T-helper 1 cell treated with Interleukin-12 subunit alpha and Interleukin-12 subunit beta and Interleukin-4 antibody, amounts not matched to agents 30 μg/mL and 1 μg/mL, for 36 hours (primary cell): ENCODE results near the gene ANKRD13B.

Experiments
- H3K27ac Mint-ChIP-seq: one replicate; pipeline ENCODE4 v1.8.0; 2021; ENCODE audit warnings: mild to moderate bottlenecking, mixed read lengths
- H3K27me3 Mint-ChIP-seq: one replicate; pipeline ENCODE4 v1.8.0; 2021; ENCODE audit warnings: low read depth, mixed read lengths
- H3K36me3 Mint-ChIP-seq: one replicate; pipeline ENCODE4 v1.8.0; 2021; ENCODE audit warnings: low read depth, mixed read lengths
- H3K4me1 Mint-ChIP-seq: one replicate; pipeline ENCODE4 v1.8.0; 2021; ENCODE audit warnings: low read depth, mixed read lengths
- H3K4me3 Mint-ChIP-seq: one replicate; pipeline ENCODE4 v1.8.0; 2021; ENCODE audit warnings: mild to moderate bottlenecking, moderate library complexity, mixed read lengths
- H3K9me3 Mint-ChIP-seq: one replicate; pipeline ENCODE4 v1.8.0; 2021; ENCODE audit warnings: mixed read lengths

The ANKRD13B gene

DNA sequence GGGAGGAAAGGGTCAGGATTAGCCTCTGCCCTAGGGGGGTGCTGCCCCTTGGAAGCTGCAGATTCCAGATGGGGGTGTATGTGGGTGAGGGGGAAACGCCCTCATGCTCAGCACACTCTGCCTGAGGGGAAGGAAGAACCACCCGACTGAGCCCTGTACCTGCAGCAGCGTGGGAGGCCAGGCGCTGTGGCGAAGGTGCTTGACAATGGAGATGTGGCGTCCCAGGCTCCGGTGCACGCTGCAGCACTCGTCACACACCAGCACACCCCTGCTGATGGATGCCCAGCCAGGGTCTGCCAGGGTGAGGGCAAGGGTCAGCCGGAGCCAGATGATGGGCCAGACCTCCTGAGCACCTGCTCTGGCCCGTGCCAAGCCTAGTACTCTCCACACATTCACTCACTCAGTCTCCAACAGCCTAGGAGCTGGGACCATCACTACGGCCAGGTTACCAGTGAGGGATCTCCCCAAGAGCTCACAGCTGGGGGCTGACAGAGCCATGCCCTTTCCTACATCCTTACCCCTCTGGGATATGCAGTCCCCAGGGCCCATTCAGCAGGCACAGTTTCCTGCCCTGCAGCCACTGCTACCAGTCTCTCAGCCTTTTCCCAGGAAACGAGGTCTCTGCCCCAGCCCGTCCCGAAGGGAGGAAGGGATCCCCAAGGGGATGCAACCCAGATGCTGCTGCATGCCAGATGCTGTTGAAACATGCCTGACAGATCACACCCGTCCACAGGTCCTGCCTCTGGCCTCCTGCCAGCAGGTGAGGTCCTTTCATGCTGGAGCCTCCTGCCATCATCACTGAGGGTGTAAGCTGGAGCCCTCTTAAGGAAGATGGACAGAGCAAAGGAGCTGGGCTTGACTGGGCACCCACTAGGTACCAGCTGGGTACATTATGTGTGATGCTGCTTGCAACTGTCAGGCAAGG is 9.3 kb upstream of the ANKRD13B start:
- H3K36me3 Mint-ChIP-seq: peaks cover 14% of the 10 kb centered on the region
- H3K4me3 Mint-ChIP-seq: no peak overlapping the region
- peaks cover 44% of the 10 kb centered on the region for H3K4me1 Mint-ChIP-seq
- no peaks in the 10 kb centered on the region for H3K27me3 Mint-ChIP-seq
- H3K27ac Mint-ChIP-seq: no peak overlapping the region
- H3K9me3 Mint-ChIP-seq: no peaks in the 10 kb centered on the region

DNA sequence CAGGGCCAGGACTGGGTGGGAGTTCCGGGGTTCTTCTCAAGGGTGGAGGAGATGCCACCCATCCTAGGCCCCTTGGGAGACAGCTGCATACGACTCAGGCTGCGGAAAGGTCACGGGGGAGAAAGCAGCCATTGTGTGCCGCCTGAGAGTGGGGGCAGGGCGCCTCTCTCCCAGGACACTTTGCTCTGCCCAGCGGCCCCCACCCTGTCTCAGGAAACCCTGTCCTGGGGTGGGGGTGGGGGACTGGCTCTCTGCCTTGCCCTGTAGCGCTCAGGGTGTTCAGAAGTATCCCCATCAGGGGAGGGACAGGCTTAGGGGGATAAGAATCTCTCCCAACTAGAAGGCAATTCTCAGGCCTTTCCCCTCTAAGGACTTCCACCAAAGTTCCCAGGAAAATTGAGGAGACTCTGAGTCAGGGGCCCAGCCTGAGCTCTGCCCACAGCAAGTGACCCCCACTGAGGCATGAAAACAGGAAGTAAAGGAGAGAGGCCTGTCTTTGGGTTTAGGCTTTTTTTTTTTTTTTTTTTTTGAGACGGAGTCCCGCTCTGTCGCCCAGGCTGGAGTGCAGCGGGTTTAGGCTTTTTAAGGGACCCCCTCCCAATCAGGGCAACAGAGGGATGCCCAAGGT is 8.4 kb upstream of the ANKRD13B start:
- H3K4me3 Mint-ChIP-seq: no peak overlapping the region
- H3K4me1 Mint-ChIP-seq: peaks cover 44% of the 10 kb centered on the region
- peak overlapping the region; percentile 73 for H3K27ac Mint-ChIP-seq
- H3K9me3 Mint-ChIP-seq: no peaks in the 10 kb centered on the region
- H3K36me3 Mint-ChIP-seq: peaks cover 13% of the 10 kb centered on the region
- H3K27me3 Mint-ChIP-seq: no peaks in the 10 kb centered on the region

- peak overlapping the region; percentile 40 for H3K4me3 Mint-ChIP-seq
- H3K4me1 Mint-ChIP-seq: peaks cover 45% of the 10 kb centered on the region
- H3K27ac Mint-ChIP-seq: peak overlapping the region; percentile 45
- no peaks in the 10 kb centered on the region for H3K9me3 Mint-ChIP-seq
- H3K27me3 Mint-ChIP-seq: no peaks in the 10 kb centered on the region
- peaks cover 9% of the 10 kb centered on the region for H3K36me3 Mint-ChIP-seq
Measured at GRCh38 chr17:29585080-29585751, 7.7 kb upstream of the ANKRD13B start.

- Mint-ChIP-seq H3K4me1 (peaks cover 51% of the 10 kb centered on the region), H3K9me3 (no peaks in the 10 kb centered on the region), H3K27ac (no peak overlapping the region), H3K4me3 (peak overlapping the region; percentile 88), H3K27me3 (no peaks in the 10 kb centered on the region), H3K36me3 (peaks cover 5% of the 10 kb centered on the region)
Measured at GRCh38 chr17:29586676-29587469, 6.1 kb upstream of the ANKRD13B start.

DNA sequence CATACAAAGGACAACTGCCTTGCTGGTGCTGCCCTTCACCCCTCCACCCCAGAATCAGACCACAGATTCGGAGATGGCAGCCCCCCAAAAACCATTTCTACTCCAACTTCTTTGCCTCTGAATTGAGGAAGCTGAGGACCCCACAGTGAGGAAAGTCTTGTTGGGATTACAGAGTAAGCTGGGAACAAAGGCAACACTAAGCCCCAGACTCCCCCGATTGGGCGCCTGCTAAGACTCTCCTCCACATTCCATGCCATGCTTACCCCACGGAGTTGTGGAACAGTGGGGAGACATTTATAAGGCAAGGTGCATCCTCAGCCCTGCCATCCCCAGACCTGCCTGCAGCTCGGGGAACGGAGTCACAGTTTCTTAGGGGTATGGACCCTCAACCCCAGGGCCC is 5.3 kb upstream of the ANKRD13B start:
- H3K4me1 Mint-ChIP-seq: peaks cover 54% of the 10 kb centered on the region
- H3K27ac Mint-ChIP-seq: no peak overlapping the region
- no peaks in the 10 kb centered on the region for H3K27me3 Mint-ChIP-seq
- H3K4me3 Mint-ChIP-seq: peak overlapping the region; percentile 88
- H3K9me3 Mint-ChIP-seq: no peaks in the 10 kb centered on the region
- no peaks in the 10 kb centered on the region for H3K36me3 Mint-ChIP-seq

DNA sequence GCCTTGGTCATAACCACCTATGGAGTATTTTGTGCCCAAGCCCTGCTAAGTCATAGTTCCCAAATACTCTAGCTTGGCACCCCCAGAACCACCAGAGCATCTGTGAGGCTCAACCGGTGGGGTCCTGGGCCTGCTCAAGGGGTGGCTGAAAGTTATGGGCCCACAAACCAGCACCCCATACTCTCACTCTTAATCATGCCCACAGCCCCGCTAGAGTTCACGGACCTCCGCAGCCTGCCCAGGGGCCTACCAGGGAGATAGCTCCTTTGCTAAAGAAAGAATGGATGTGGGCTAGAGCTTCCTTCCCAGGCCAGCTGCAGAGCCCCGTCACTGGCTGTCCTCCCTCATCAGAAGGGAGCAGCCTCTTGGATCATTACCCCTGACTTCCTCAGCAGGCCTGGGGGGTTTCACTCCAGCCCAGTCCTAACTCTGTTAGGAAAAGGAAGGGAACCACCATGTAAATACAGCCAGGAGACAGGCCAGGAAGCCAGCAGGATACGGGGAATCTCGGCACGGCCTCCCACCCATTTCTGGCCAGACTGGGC is 4.8 kb upstream of the ANKRD13B start:
- Mint-ChIP-seq H3K4me3 (peak overlapping the region; percentile 88), H3K9me3 (no peaks in the 10 kb centered on the region), H3K27me3 (no peaks in the 10 kb centered on the region), H3K27ac (peak overlapping the region; percentile 83), H3K4me1 (peaks cover 55% of the 10 kb centered on the region), H3K36me3 (no peaks in the 10 kb centered on the region)

- Mint-ChIP-seq H3K27ac (no peak overlapping the region), H3K9me3 (no peaks in the 10 kb centered on the region), H3K4me1 (peaks cover 55% of the 10 kb centered on the region), H3K27me3 (no peaks in the 10 kb centered on the region), H3K36me3 (no peaks in the 10 kb centered on the region), H3K4me3 (peak overlapping the region; percentile 88)
Measured at GRCh38 chr17:29588562-29589411, 4.1 kb upstream of the ANKRD13B start.

DNA sequence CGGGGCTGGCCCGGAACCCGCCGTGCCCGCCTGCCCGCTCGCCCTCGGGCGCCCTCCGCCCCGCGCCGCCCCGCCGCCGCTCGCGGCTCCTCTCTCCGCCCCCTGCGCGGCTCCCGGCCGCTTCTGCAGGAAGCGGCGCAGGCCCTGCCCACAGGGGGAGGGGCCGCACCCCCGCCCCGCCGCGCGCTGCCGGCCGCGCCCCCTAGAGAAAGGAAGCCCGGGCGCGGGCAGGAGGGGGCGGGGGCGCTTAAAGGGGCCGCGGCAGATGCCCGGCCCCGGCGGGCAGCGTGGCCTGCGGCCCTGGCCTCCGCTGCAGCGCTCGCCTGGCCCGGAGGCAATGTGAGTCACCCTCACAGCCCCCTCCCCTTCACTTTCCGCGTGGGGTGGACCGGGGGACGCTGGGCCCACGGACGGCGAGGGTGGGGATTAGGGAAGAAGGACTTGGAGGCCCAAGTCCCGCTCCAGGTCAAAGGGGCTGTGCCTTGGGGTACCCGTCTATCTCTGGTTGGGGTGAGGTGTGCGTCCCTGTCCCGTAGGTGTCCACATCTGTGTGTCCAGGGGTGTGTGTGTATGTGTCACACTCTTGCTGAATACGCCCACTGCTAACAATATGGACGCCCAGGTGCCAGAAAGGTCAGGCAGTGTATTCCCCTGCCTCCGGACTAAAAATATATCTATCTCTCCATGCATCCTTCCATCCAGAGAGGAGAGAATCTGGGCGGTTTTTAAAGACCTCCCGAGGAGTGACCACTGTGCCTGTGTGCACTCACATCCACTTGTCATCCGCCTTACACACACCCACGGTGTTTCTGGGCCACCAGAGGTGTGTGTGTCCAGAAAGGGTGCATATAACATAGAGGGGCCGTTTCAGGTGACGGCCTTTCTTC is 3.2 kb upstream of the ANKRD13B start, which contains the start of gene GIT1:
Gene GIT1, minus strand, starts transcription at position 125 of the 887 bp plus-strand sequence. CDS start 270 bp downstream, outside the sequence.
- Mint-ChIP-seq H3K36me3 (no peaks in the 10 kb centered on the region), H3K4me3 (peak within 1 kb of the TSS; percentile 88), H3K4me1 (peaks cover 52% of the 10 kb centered on the region), H3K27me3 (no peaks in the 10 kb centered on the region), H3K9me3 (no peaks in the 10 kb centered on the region), H3K27ac (peak within 1 kb of the TSS; percentile 88)

GRCh38 chr17:29590411-29591145 is 2.4 kb upstream of the ANKRD13B start:
- H3K36me3 Mint-ChIP-seq: no peaks in the 10 kb centered on the region
- no peaks in the 10 kb centered on the region for H3K9me3 Mint-ChIP-seq
- peaks cover 48% of the 10 kb centered on the region for H3K4me1 Mint-ChIP-seq
- H3K27ac Mint-ChIP-seq: no peak overlapping the region
- no peaks in the 10 kb centered on the region for H3K27me3 Mint-ChIP-seq
- H3K4me3 Mint-ChIP-seq: peak overlapping the region; percentile 85

GRCh38 chr17:29591146-29591736 is 1.7 kb upstream of the ANKRD13B start:
- H3K4me1 Mint-ChIP-seq: peaks cover 43% of the 10 kb centered on the region
- H3K36me3 Mint-ChIP-seq: no peaks in the 10 kb centered on the region
- H3K4me3 Mint-ChIP-seq: peak overlapping the region; percentile 66
- H3K27ac Mint-ChIP-seq: peak overlapping the region; percentile 62
- no peaks in the 10 kb centered on the region for H3K9me3 Mint-ChIP-seq
- no peaks in the 10 kb centered on the region for H3K27me3 Mint-ChIP-seq

DNA sequence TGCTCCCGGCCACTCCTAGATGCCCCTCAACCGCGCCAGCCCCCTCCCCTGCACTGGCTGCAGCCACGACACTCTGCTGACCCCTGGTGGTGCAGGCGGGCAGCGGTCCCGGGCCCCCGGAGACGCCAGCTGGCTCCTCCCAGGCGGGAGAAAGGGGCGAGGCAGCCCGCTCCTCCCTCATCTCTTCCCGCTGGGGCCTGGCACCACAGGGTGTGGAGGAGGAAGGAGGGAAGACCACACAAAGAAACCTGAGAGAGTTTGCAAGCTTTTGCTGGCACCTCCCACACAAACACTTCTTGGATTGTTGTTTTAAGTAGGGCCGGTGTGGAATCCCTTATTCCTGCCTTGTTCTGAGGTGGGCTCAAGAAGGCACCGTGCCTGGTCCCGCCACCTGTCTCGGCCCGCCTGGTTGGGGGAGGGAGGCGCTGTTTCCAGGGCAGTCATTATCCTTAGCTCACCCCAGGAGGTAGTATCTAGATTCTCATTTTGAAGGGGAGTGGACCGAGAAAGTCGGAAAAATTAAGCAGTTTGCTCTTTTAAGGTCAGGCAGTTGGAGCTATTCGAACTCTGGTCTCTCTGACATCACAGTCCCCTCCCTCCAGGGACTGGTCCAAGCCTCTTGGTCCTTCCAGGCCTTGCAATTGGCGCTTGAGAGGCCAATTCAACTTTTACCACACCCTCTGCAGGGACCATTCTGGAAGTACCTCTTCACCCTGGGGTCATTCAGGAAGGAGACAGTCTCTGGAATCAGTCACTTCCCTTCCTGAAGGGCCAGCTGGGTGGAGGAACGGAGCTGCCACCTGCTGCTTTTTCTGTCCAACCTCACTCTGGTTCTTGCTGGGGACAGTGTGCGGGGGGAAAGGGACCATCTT is 959 bp upstream of the ANKRD13B start:
- no peaks in the 10 kb centered on the region for H3K9me3 Mint-ChIP-seq
- no peaks in the 10 kb centered on the region for H3K36me3 Mint-ChIP-seq
- H3K27me3 Mint-ChIP-seq: no peaks in the 10 kb centered on the region
- H3K4me3 Mint-ChIP-seq: peak overlapping the region; percentile 66
- peaks cover 38% of the 10 kb centered on the region for H3K4me1 Mint-ChIP-seq
- no peak overlapping the region for H3K27ac Mint-ChIP-seq
